HG03097 (cell line): ENCODE data around the gene E4F1.
"Not testable (repeated sequence)": the region's sequence is repeated elsewhere in the genome, so short reads cannot be mapped to it uniquely, and the experiment has no call there.

Experiments
- ATAC-seq: cut with Tn5 transposase; IDR thresholded peaks from one replicate; pipeline ENCODE4 v1.9.1; 2021; ENCODE audit not compliant: unreplicated experiment, low FRiP score

The E4F1 gene

GRCh38 chr16:2188395-2188794 is 35.0 kb upstream of the E4F1 start:
- no peak for ATAC-seq

- no peak for ATAC-seq
Observed at GRCh38 chr16:2189252-2189893, 34.0 kb upstream of the E4F1 start.

- ATAC-seq: no peak
Observed at GRCh38 chr16:2190002-2190658, 33.3 kb upstream of the E4F1 start.

GRCh38 chr16:2190659-2191445 is 32.5 kb upstream of the E4F1 start:
- ATAC-seq: no peak

- no peak for ATAC-seq
Observed at GRCh38 chr16:2191446-2191706, 32.0 kb upstream of the E4F1 start.

GRCh38 chr16:2194166-2194834 is 29.1 kb upstream of the E4F1 start:
- ATAC-seq: no peak

GRCh38 chr16:2194852-2195321 is 28.5 kb upstream of the E4F1 start:
- ATAC-seq: no peak

GRCh38 chr16:2195322-2196161 is 27.8 kb upstream of the E4F1 start:
- ATAC-seq: no peak

- no peak for ATAC-seq
Observed at GRCh38 chr16:2196162-2196980, 27.0 kb upstream of the E4F1 start, which contains the start of gene CASKIN1. Gene CASKIN1 (minus strand): TSS chr16:2196605. CDS start chr16:2196432, 173 bp downstream.

GRCh38 chr16:2196981-2197511 is 26.3 kb upstream of the E4F1 start:
- no peak for ATAC-seq

- ATAC-seq: no peak
Observed at GRCh38 chr16:2197765-2198164, 25.6 kb upstream of the E4F1 start.

- ATAC-seq: no peak
Observed at GRCh38 chr16:2198283-2198682, 25.1 kb upstream of the E4F1 start.

- ATAC-seq: no peak
Observed at GRCh38 chr16:2199095-2199494, 24.3 kb upstream of the E4F1 start.

GRCh38 chr16:2199621-2200139 is 23.7 kb upstream of the E4F1 start:
- no peak for ATAC-seq

GRCh38 chr16:2200313-2200712 is 23.1 kb upstream of the E4F1 start:
- ATAC-seq: no peak

- not testable (repeated sequence) for ATAC-seq
Observed at GRCh38 chr16:2203119-2203688, 20.2 kb upstream of the E4F1 start.

GRCh38 chr16:2204416-2205103 is 18.8 kb upstream of the E4F1 start:
- ATAC-seq: no peak
